Mesenchymal stem cell (in vitro differentiated cells and primary cell): ENCODE results near the gene WDR90. TPM values are rescaled to one million over a fixed set of nuclear protein-coding genes. Genes with fewer than 3 reads are reported as not detected.
A peak's percentile ranks its signal among the peaks of the same experiment; 100 is the strongest.

Experiments
- DNase-seq: peaks from one replicate; pipeline ENCODE4 v3.0.0-alpha.2; 2013
- H2AFZ ChIP-seq: one replicate; pipeline ENCODE4 v1.6.1; 2013; ENCODE audit warnings: low read depth, mild to moderate bottlenecking, control low read depth, inconsistent platforms, low read length, moderate library complexity
- H2AK5ac ChIP-seq: 2 replicates; pipeline ENCODE4 v1.6.1; 2013; ENCODE audit warnings: low read length, moderate library complexity, mild to moderate bottlenecking, inconsistent platforms; ENCODE audit not compliant: severe bottlenecking
- H2BK120ac ChIP-seq: one replicate; pipeline ENCODE4 v1.6.1; 2013; ENCODE audit warnings: low read depth, mild to moderate bottlenecking, inconsistent platforms, low read length, moderate library complexity
- H2BK12ac ChIP-seq, 2 experiments: one replicate each; pipeline ENCODE4 v1.6.1; 2013; ENCODE audit warnings: inconsistent platforms in 2 of 2, low read length in 2 of 2, mild to moderate bottlenecking in 2 of 2, moderate library complexity in 2 of 2, control low read depth in 1 of 2
- H2BK15ac ChIP-seq: one replicate; pipeline ENCODE4 v1.6.1; 2013; ENCODE audit warnings: mild to moderate bottlenecking, low read depth, inconsistent platforms; ENCODE audit not compliant: poor library complexity, severe bottlenecking
- H2BK5ac ChIP-seq: 2 replicates; pipeline ENCODE4 v1.6.1; 2013; ENCODE audit warnings: low read depth, mild to moderate bottlenecking, low read length, control low read depth, inconsistent platforms; ENCODE audit not compliant: poor library complexity, severe bottlenecking
- H3K14ac ChIP-seq, 2 experiments: one replicate each; pipeline ENCODE4 v1.6.1; 2013; ENCODE audit warnings: inconsistent platforms in 2 of 2, low read length in 2 of 2, control low read depth in 1 of 2, mild to moderate bottlenecking in 1 of 2, moderate library complexity in 1 of 2
- H3K18ac ChIP-seq, 2 experiments: one replicate each; pipeline ENCODE4 v1.6.1; 2013; ENCODE audit warnings: inconsistent platforms in 2 of 2, low read length in 2 of 2, control low read depth in 1 of 2, low read depth in 1 of 2, mild to moderate bottlenecking in 1 of 2
- H3K23ac ChIP-seq, 2 experiments: one replicate each; pipeline ENCODE4 v1.6.1; 2013; ENCODE audit warnings: inconsistent platforms in 2 of 2, low read length in 2 of 2, mild to moderate bottlenecking in 2 of 2, moderate library complexity in 2 of 2, control low read depth in 1 of 2
- H3K27ac ChIP-seq: 2 replicates; pipeline ENCODE4 v1.5.1; 2013; ENCODE audit warnings: mild to moderate bottlenecking, moderate library complexity, low read length, control low read depth, inconsistent platforms; ENCODE audit not compliant: poor library complexity, severe bottlenecking
- H3K27me3 ChIP-seq, 2 experiments: 2 replicates each; pipeline versions ENCODE4 v1.6.1 to v1.7.0; 2013; ENCODE audit warnings: low read length in 2 of 2, mild to moderate bottlenecking in 2 of 2, moderate library complexity in 2 of 2, control low read depth in 1 of 2, inconsistent platforms in 1 of 2; ENCODE audit not compliant: control insufficient read depth in 1 of 2, insufficient read depth in 1 of 2
- H3K36me3 ChIP-seq, 2 experiments: 2 replicates each; pipeline versions ENCODE4 v1.6.1 to v1.7.0; 2013; ENCODE audit warnings: low read length in 2 of 2, control low read depth in 1 of 2, inconsistent platforms in 1 of 2, low read depth in 1 of 2, mild to moderate bottlenecking in 1 of 2; ENCODE audit not compliant: insufficient read depth in 2 of 2, control insufficient read depth in 1 of 2
- H3K4ac ChIP-seq, 2 experiments: one replicate each; pipeline ENCODE4 v1.6.1; 2013; ENCODE audit warnings: inconsistent platforms in 2 of 2, low read length in 2 of 2, mild to moderate bottlenecking in 2 of 2, moderate library complexity in 2 of 2, control low read depth in 1 of 2, low read depth in 1 of 2
- H3K4me1 ChIP-seq: 2 replicates; pipeline ENCODE4 v1.6.1; 2013; ENCODE audit warnings: low read depth, low read length, control low read depth; ENCODE audit not compliant: control insufficient read depth, insufficient read depth
- H3K4me2 ChIP-seq: 2 replicates; pipeline ENCODE4 v1.6.1; 2013; ENCODE audit warnings: low read length, mild to moderate bottlenecking, inconsistent platforms; ENCODE audit not compliant: poor library complexity, severe bottlenecking
- H3K4me3 ChIP-seq, 2 experiments: 2 replicates each; pipeline versions ENCODE4 v1.5.1 to v1.7.0; 2013; ENCODE audit warnings: low read length in 2 of 2, mild to moderate bottlenecking in 2 of 2, control low read depth in 1 of 2, low read depth in 1 of 2; ENCODE audit not compliant: insufficient read depth in 1 of 2
- H3K79me1 ChIP-seq: replicated peaks from 2 replicates; pipeline ENCODE4 v1.6.1; 2013; ENCODE audit warnings: mild to moderate bottlenecking, control low read depth, low read length, inconsistent platforms; ENCODE audit not compliant: poor library complexity, severe bottlenecking
- H3K9ac ChIP-seq: 2 replicates; pipeline ENCODE4 v1.7.0; 2013; ENCODE audit warnings: mild to moderate bottlenecking, low read length, moderate library complexity
- H3K9me3 ChIP-seq: 2 replicates; pipeline ENCODE4 v1.7.0; 2013; ENCODE audit warnings: mild to moderate bottlenecking, low read length; ENCODE audit not compliant: control insufficient read depth
- H4K8ac ChIP-seq: one replicate; pipeline ENCODE4 v1.6.1; 2013; ENCODE audit warnings: inconsistent platforms, mild to moderate bottlenecking, low read length, moderate library complexity
- H4K91ac ChIP-seq: one replicate; pipeline ENCODE4 v1.6.1; 2013; ENCODE audit warnings: mild to moderate bottlenecking, low read length, inconsistent platforms
- WGBS: methylation state at CpG from one replicate; pipeline ENCODE4 v1.1.7; 2013; ENCODE audit warnings: mixed read lengths; 5-methylcytosine and 5-hydroxymethylcytosine counted together
- polyA plus RNA-seq, 2 experiments: library from polyadenylated mRNA; stranded (reverse); fragments of 200-250 nt; gene quantifications; one replicate each; pipeline ENCODE4 v1.2.3, GENCODE V29; 2013

Gene WDR90
- 7.4 TPM for polyA plus RNA-seq (2013, experiment 1 of 2)
- polyA plus RNA-seq (2013, experiment 2 of 2): 6.5 TPM

DNA sequence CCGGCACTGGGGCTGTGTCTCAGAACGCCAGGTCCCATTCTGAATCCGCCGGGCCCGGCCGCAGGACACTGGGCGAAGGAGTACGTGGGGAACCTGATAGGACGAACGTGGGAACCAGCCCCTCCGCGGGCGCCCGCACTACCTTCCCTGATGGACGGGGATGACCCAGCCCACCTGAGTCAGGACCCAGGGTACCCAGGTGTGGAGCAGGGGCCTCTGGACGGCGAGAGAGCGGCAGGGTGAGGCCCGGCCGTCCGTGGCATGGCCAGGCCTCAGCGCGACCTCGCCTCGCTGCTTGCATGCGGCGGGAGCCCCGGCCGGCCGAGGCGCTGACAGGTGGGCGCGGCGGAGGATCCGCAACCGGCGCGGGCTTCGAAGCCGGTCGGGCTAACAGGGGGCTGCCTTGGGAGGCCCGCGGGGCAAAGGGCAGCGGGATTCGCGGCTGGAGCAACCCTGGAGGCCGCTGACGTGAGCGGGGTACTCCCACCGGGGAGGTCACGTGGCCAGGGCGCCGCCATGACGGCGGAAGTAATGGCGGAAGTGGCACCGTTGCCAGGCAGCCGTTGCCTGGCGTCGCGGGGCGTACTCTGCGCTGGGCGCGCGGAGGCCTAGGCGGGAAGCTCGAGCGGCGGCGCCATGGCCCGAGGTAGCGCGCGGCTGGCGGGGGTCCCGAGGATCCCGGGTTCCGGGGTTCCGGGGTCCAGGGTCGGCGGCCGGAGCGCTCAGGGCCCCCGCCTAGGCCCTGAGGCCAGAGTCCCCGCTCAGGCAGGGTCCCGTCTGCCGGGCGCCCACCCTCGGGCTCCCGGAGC, at the start of gene WDR90:
WDR90 (plus strand) TSS at position 585 of the 809 bp plus-strand sequence; CDS start at position 637, 52 bp downstream.
- peak within 1 kb of the TSS; percentile 36 for H4K91ac ChIP-seq
- WGBS: 13% methylated on average over 66 of the region's 91 CpGs

DNA sequence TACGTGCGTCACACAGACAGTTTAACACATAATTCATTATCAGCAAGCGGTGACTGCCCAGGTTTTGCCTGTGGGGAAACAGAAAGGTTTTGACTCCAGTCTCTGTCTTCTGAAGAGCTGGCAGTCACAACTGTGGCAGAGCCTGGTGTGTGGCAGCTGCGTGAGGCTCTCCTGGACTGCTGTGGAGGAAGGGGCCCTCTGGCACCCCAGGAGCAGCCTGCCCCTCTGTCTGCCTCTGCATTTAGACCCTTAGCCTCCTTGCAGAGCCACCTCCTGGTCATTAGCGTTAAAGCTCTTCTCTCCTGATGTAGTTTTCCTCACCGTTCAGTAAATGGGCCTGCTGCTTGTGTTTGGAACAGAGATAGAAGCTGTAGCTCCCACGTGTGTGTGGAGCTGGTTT, 48.4 kb upstream of the WDR90 start:
- Histone ChIP-seq H2BK12ac (no peak overlapping the region), H3K18ac (no peak overlapping the region), H2AFZ (no peak overlapping the region), H3K23ac (no peak overlapping the region), H2BK15ac (no peak overlapping the region), H3K4me1 (peaks cover 5% of the 10 kb centered on the region), H2BK5ac (no peak overlapping the region), H2BK120ac (no peak overlapping the region), H3K79me1 (peaks cover 39% of the 10 kb centered on the region), H3K27me3 (no peaks in the 10 kb centered on the region), H3K9me3 (peaks cover 4% of the 10 kb centered on the region), H3K14ac (no peak overlapping the region), H3K4me2 (no peak overlapping the region), H4K91ac (no peak overlapping the region), H3K4me3 (no peak overlapping the region), H4K8ac (no peak overlapping the region), H3K9ac (no peak overlapping the region), H3K36me3 (peaks cover 11 to 34% of the 10 kb centered on the region in 2 experiments), H2AK5ac (no peak overlapping the region), H3K4ac (no peak overlapping the region), H3K27ac (no peak overlapping the region)
- DNase-seq: no peak
- WGBS: 62% methylated on average over 7 of the region's 7 CpGs

More for the DNA sequence above, at the start of gene WDR90:
- Histone ChIP-seq H3K4me2 (peak within 1 kb of the TSS; percentile 88), H2BK15ac (peak within 1 kb of the TSS; percentile 26), H3K27ac (peak within 1 kb of the TSS; percentile 32), H3K4me1 (peaks cover 44% of the 10 kb centered on the region), H2BK120ac (peak within 1 kb of the TSS; percentile 64), H3K9ac (peak within 1 kb of the TSS; percentile 96), H3K4me3 (peak within 1 kb of the TSS; percentile 67 to 79), H2AFZ (peak within 1 kb of the TSS; percentile 46), H3K36me3 (peaks cover 11 to 63% of the 10 kb centered on the region in 2 experiments), H2BK5ac (no peak within 1 kb of the TSS), H3K23ac (no peak within 1 kb of the TSS), H3K27me3 (no peaks in the 10 kb centered on the region), H3K18ac (peak within 1 kb of the TSS; percentile 86 to 89), H3K14ac (peak within 1 kb of the TSS in 1 of 2 experiments; percentile 85), H2BK12ac (peak within 1 kb of the TSS in 1 of 2 experiments; percentile 9), H3K4ac (peak within 1 kb of the TSS; percentile 75 to 94), H4K8ac (peak within 1 kb of the TSS; percentile 97), H2AK5ac (peak within 1 kb of the TSS; percentile 40), H3K79me1 (peaks cover 30% of the 10 kb centered on the region), H3K9me3 (no peaks in the 10 kb centered on the region)
- DNase-seq: peak; percentile 91

DNA sequence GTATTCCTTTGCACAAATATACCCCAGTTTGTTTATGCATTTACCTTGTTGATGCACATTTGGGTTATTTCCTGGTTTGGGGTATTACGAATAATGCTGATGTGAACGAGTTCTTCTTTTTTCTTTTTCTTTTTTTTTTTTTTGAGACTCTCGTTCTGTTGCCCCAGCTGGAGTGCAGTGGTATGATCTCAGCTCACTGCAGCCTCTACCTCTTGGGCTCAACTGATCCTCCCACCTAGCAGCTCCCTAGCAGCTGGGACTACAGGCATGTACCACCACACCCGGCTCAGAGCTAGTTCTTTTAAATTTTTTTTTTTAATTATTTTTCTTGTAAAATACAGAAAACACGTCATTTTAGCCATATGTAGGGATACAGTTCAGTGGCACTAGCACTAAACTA, 45.2 kb upstream of the WDR90 start:
- H2BK12ac ChIP-seq: no peak overlapping the region
- 96% methylated on average over 4 of the region's 5 CpGs for WGBS

DNA sequence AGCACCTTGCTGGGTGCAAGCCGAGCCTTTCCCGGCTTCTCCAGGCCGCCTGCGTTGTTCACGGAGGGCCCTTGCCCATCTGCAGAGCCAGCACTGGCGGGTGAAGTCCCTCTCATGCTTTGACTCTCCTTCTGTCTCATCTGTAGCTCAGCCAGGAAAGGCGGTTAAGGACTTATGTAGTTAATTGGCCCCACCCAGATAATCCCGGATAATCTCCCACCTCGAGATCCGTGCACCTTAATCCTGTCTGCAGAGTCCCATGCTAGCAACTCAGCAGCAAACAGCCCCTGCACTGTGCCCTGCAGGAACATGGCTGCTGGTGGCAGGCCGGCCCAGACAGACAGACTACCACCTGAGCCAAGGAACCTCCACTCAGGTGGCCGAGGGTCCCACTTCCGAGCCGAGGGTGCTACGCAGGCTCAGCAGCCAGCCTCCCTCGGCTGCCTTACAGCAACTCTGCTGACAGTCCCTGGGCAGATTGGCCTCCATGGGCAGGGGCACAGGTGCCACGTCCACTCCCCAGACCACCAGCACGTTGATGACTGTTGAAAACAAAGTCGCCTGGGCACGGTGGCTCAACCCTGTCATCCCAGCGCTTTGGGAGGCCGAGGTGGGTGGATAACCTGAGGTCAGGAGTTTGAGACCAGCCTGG, 42.4 kb upstream of the WDR90 start:
- H3K4me1 ChIP-seq: peaks cover 8% of the 10 kb centered on the region
- no peak overlapping the region for H3K23ac ChIP-seq
- H2BK12ac ChIP-seq: no peak overlapping the region
- peaks cover 4% of the 10 kb centered on the region for H3K9me3 ChIP-seq
- no peak overlapping the region for H3K4me2 ChIP-seq
- no peak overlapping the region for H3K14ac ChIP-seq
- no peak overlapping the region for H3K9ac ChIP-seq
- H2BK15ac ChIP-seq: no peak overlapping the region
- no peak overlapping the region for H3K18ac ChIP-seq
- no peak overlapping the region for H2BK120ac ChIP-seq
- no peak overlapping the region for H3K4ac ChIP-seq
- H3K27ac ChIP-seq: no peak overlapping the region
- H4K91ac ChIP-seq: no peak overlapping the region
- H2AK5ac ChIP-seq: no peak overlapping the region
- WGBS: 98% methylated on average over 18 of the region's 22 CpGs
- H3K27me3 ChIP-seq: no peaks in the 10 kb centered on the region
- H2AFZ ChIP-seq: no peak overlapping the region
- no peak for DNase-seq
- no peak overlapping the region for H2BK5ac ChIP-seq
- peaks cover 0 to 15% of the 10 kb centered on the region in 2 experiments for H3K36me3 ChIP-seq
- H3K79me1 ChIP-seq: peaks cover 45% of the 10 kb centered on the region
- H3K4me3 ChIP-seq: no peak overlapping the region
- no peak overlapping the region for H4K8ac ChIP-seq

More for the DNA sequence above, 45.2 kb upstream of the WDR90 start:
- H2BK5ac ChIP-seq: no peak overlapping the region
- no peaks in the 10 kb centered on the region for H3K27me3 ChIP-seq
- H4K8ac ChIP-seq: no peak overlapping the region
- no peak overlapping the region for H2AK5ac ChIP-seq
- no peak overlapping the region for H4K91ac ChIP-seq
- H2BK15ac ChIP-seq: no peak overlapping the region
- DNase-seq: no peak
- H3K36me3 ChIP-seq: peaks cover 10 to 22% of the 10 kb centered on the region in 2 experiments
- H3K14ac ChIP-seq: no peak overlapping the region
- no peak overlapping the region for H3K9ac ChIP-seq
- H3K4ac ChIP-seq: no peak overlapping the region
- H3K4me1 ChIP-seq: peaks cover 6% of the 10 kb centered on the region
- no peak overlapping the region for H3K4me3 ChIP-seq
- no peak overlapping the region for H2AFZ ChIP-seq
- H3K18ac ChIP-seq: no peak overlapping the region
- no peak overlapping the region for H3K27ac ChIP-seq
- H3K9me3 ChIP-seq: peaks cover 4% of the 10 kb centered on the region
- peaks cover 34% of the 10 kb centered on the region for H3K79me1 ChIP-seq
- no peak overlapping the region for H3K23ac ChIP-seq
- H3K4me2 ChIP-seq: no peak overlapping the region
- no peak overlapping the region for H2BK120ac ChIP-seq
